HG02798 (cell line): ENCODE measurements around the gene ADGB.

Source experiments
- ATAC-seq: cut with Tn5 transposase; IDR thresholded peaks from one replicate; pipeline ENCODE4 v1.9.1; 2021; ENCODE audit warnings: mild to moderate bottlenecking; ENCODE audit not compliant: unreplicated experiment, poor library complexity

The ADGB gene

DNA sequence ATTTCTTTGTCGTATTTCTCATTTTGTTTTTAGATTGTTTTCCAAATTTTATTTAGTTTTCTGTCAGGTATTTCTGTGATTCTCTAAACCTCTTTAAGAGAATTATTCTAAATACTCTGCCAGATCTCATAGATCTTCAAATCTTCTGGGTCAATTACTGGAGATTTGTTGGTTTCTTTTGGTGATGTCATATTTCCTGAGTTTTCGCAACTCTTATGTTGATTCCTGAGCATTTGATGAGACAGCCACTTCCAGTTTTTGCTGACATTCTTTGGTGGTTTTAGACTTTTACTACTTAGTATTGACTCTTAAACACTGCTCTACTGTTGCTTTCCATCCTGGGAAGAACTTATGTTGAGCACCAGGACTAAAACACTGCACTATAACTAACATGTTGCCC is 21.9 kb downstream of the ADGB start:
- ATAC-seq, result no peak

DNA sequence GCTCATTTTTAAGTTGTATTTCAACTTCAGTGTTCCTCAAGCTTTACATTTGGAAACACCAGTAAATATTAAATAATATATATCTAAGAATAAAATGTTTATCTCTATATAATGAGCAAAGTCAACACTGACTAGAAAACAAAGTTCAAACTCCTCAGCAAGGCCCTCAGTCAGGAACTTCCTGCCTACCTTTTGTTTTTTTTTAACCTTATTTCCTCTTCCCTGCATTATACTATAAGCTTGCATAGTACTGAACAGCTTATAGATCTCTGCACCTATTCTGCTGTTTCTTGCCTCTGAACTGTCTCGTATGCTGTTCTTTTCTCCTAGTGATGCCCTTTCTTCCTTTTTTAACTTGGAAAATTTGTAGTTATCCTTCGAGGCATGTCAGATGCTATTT is 29.6 kb downstream of the ADGB start:
- ATAC-seq, result no peak

GRCh38 chr6:146634022-146634421 is 35.2 kb downstream of the ADGB start:
- no peak for ATAC-seq

- no peak for ATAC-seq
Measured at GRCh38 chr6:146635165-146635564, 36.4 kb downstream of the ADGB start.

- ATAC-seq, result no peak
Measured at GRCh38 chr6:146636481-146636880, 37.7 kb downstream of the ADGB start.

DNA sequence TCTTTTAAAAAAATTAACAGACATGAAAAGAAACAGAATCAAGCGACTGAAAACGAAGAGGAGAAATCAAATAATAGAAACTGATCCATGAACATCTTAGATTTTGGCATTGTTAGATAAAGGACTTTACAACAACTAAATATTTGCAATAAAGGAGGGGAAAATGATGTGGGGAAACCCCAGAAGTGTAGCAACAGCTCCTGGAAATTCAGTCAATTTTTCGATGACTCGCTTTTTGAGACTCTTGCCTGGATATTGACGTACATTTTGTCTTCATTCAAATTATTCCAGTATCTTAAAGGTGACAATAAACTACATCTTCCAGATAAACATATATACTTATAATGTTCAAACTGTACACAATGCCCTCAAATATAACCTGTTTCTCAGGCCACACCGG is 44.1 kb downstream of the ADGB start:
- ATAC-seq, result no peak

- ATAC-seq, result no peak
Measured at GRCh38 chr6:146650799-146651481, 52.2 kb downstream of the ADGB start.

GRCh38 chr6:146651482-146651863 is 52.7 kb downstream of the ADGB start:
- ATAC-seq, result no peak

GRCh38 chr6:146657432-146657831 is 58.7 kb downstream of the ADGB start:
- ATAC-seq, result no peak

GRCh38 chr6:146664871-146665360 is 66.1 kb downstream of the ADGB start:
- no peak for ATAC-seq

- no peak for ATAC-seq
Measured at GRCh38 chr6:146666909-146667308, 68.1 kb downstream of the ADGB start.

GRCh38 chr6:146670161-146670560 is 71.4 kb downstream of the ADGB start:
- peak; percentile 35 for ATAC-seq

- no peak for ATAC-seq
Measured at GRCh38 chr6:146673069-146673468, 74.3 kb downstream of the ADGB start.

GRCh38 chr6:146679386-146679785 is 80.6 kb downstream of the ADGB start:
- no peak for ATAC-seq

- no peak for ATAC-seq
Measured at GRCh38 chr6:146682919-146683318, 84.1 kb downstream of the ADGB start.

DNA sequence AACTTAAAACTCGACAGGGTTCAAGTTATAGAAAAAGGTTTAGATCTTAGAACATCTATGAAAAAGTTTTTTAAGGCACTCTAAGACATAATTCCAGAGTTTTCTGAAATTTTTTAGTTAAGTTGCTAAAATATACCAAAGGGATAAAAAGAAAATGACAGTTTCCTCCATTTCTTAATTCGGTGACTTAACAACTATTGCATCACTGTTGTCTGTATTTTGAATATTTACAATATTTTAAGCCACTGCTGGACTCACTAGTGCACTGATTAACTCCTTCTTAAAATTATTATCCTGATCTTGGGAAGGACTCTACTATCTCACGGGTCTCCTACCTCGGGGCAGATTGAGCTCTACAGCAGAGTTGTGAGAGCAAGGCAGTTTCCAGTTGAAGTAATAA is 91.0 kb downstream of the ADGB start:
- no peak for ATAC-seq

DNA sequence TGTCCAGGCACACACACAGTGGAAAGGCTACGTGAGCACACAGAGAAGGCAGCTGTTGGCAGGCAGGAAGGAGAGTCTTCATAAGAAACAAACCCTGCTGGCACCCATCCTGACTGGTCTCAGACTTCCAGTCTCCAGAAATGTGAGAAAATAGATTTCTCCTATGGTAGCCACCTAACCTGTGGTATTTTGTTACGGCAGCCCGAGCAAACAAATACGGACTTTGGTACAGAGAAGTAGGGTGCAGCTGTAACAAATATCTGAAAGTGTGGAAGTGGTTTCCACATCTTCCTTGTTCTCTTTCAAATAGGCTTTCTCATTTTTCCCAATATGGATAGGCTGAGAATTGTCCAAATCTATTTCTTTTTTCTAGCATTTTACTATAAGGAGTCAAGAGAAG is 94.6 kb downstream of the ADGB start:
- ATAC-seq, result no peak

DNA sequence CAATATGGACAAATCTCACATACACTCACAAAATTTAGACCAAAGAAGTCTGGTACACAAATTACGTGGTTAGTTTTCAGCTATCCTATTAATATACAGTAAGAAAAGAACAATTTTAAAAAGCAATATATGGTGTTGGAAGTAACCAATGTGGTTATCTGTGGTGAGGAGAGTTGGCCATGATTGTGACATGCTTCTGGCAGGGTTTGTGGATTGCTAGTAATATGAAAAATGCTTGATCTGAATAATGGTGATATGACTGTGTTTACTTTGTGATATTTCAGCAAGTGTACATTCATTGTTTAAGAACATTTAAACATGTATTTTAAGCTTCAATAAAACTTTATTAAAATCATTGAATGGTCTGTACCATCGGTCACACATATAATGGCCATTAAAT is 99.1 kb downstream of the ADGB start:
- no peak for ATAC-seq

DNA sequence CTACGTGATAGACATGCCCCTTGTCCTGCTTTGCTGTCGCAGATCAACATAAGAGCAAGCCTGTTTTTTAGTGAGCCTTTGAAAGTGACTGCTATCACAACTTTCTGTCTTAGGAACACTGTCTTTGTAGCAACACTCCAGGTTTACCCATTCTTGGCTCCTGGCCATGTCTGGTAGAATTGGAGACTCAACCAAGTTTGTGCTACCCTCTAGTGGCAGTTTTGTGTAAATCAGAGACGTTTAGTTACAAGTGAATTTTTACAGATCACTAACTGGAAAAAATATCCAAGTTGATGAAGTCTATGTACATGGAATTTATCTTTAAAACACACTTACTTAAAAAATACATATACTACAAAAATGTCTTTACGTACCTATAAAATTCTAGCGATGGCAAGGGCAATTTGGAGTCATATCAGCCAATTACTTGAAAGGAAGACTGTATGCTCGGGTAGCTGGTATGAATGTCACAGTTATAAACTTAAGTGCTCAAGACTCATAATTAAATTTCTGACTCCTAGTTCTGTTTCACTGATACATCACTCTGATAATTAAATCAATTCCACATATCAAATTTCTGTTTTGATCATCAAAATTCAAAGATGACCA is 101.4 kb downstream of the ADGB start:
- ATAC-seq, result peak; percentile 89

GRCh38 chr6:146701632-146702031 is 102.9 kb downstream of the ADGB start:
- no peak for ATAC-seq

DNA sequence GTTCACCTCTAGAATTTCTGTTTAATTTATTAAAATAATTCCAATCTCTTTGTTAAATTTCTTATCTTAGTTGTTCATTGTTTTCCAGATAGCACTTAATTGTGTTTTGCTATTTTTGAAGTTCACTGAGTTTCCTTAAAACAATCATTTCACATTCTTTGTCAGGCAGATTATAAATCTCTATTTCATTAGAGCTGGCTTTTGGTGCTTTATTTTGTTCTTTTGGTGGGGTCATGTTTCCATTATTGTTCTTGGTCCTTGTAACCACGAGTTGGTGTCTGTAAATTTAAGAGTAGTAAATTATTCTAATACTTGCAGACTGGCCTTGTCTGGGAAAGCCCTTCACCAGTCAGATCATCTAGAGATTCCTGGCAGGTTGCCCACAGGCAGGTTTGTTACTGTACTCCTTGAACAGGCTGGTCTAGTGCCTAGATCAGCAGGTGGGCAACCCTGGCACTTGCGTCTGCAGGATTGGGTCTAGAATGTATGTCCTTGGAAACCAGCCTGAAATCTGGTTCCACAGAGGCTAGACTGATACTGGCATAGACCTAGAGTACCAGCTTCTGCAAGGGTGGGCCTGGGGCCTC is 110.4 kb downstream of the ADGB start:
- no peak for ATAC-seq

DNA sequence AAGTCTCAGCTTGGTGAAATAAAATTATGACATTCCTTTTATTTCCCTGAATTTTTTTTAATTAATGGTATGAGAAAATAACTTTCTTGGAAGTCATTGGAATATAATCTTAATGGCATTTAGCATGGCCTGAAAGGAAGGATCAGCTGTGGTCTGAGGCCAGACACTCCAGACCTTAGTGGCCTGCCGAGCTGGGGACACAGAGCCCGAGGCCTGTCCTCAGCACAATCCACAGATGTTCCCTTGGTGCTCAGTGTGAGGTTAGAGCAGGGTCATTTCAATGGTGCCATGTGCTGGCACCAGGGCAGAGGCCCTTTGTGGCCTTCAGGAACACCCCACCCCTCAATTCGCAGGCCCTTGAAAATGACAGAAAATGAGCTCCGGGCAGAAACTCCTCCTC is 120.6 kb downstream of the ADGB start:
- ATAC-seq, result no peak
